Stimulated activated CD4-positive, alpha-beta T cell treated with anti-CD3 and anti-CD28 coated beads, Interleukin-4, amount 100 ng/mL, for 48 hours (primary cell): ENCODE data around the gene EIF4E1B.

Experiments
- DNase-seq, 2 donors: peaks; one replicate each; pipeline ENCODE4 v3.0.0-alpha.2; 2020; ENCODE audit warnings: low read depth in 2 of 2

Gene EIF4E1B

GRCh38 chr5:176626876-176627236 lies 3.6 kb upstream of the EIF4E1B start:
- DNase-seq, result no peak

GRCh38 chr5:176627582-176627981 lies 2.9 kb upstream of the EIF4E1B start:
- DNase-seq, result no peak

- DNase-seq, result no peak
Measured at GRCh38 chr5:176628406-176629228, 1.9 kb upstream of the EIF4E1B start.

GRCh38 chr5:176629317-176629852 lies 1.1 kb upstream of the EIF4E1B start:
- no peak for DNase-seq

GRCh38 chr5:176630681-176631222 lies 277 bp downstream of the EIF4E1B start:
- DNase-seq, result no peak

- no peak for DNase-seq
Measured at GRCh38 chr5:176631383-176632200, 1.1 kb downstream of the EIF4E1B start.

- DNase-seq, result no peak
Measured at GRCh38 chr5:176632745-176633144, 2.3 kb downstream of the EIF4E1B start.

GRCh38 chr5:176633598-176633997 lies 3.1 kb downstream of the EIF4E1B start:
- DNase-seq, result no peak

GRCh38 chr5:176636426-176636825 lies 6.0 kb downstream of the EIF4E1B start:
- DNase-seq, result no peak

- DNase-seq, result no peak
Measured at GRCh38 chr5:176637556-176637955, 7.1 kb downstream of the EIF4E1B start.

- no peak for DNase-seq
Measured at GRCh38 chr5:176638437-176638836, 8.0 kb downstream of the EIF4E1B start.

GRCh38 chr5:176639208-176639607 lies 8.7 kb downstream of the EIF4E1B start:
- DNase-seq, result no peak

- DNase-seq, result no peak
Measured at GRCh38 chr5:176639981-176640380, 9.5 kb downstream of the EIF4E1B start.

GRCh38 chr5:176640616-176641015 lies 10.1 kb downstream of the EIF4E1B start:
- no peak for DNase-seq

- DNase-seq, result no peak
Measured at GRCh38 chr5:176642675-176643490, 12.4 kb downstream of the EIF4E1B start.

- no peak for DNase-seq
Measured at GRCh38 chr5:176643491-176644219, 13.2 kb downstream of the EIF4E1B start.

GRCh38 chr5:176644294-176644693 lies 13.8 kb downstream of the EIF4E1B start:
- no peak for DNase-seq

GRCh38 chr5:176644878-176645670 lies 14.6 kb downstream of the EIF4E1B start:
- DNase-seq, result no peak

- no peak for DNase-seq
Measured at GRCh38 chr5:176646049-176646706, 15.7 kb downstream of the EIF4E1B start.

GRCh38 chr5:176646707-176647029 lies 16.2 kb downstream of the EIF4E1B start:
- DNase-seq, result no peak
